Spleen (tissue), 11 donors: ENCODE measurements around the gene CYP4F22. TPM values are rescaled to one million over a fixed set of nuclear protein-coding genes. Genes with fewer than 3 reads are reported as not detected.

Source experiments
- DNase-seq: peaks from one replicate; pipeline ENCODE4 v3.0.0-alpha.2; 2020
- H3K27ac ChIP-seq, 8 donors: fragments of 200-600 bp; sonication (generic) in 7 of 8; 1 replicate in 4 of 8; 2 replicates in 4 of 8; pipeline versions ENCODE4 v1.5.0 to v1.8.0; 2016 to 2021; ENCODE audit warnings: inconsistent platforms in 4 of 8, mild to moderate bottlenecking in 4 of 8, moderate library complexity in 1 of 8
- H3K27me3 ChIP-seq, 7 donors: fragments of 200-600 bp; sonication (generic) in 6 of 7; replicated peaks in 1 of 7; 1 replicate in 4 of 7; 2 replicates in 3 of 7; pipeline versions ENCODE4 v1.5.0 to v1.8.0; 2016 to 2021; ENCODE audit warnings: inconsistent platforms in 3 of 7, mild to moderate bottlenecking in 1 of 7
- H3K36me3 ChIP-seq, 6 donors: fragments of 200-600 bp; sonication (generic) in 5 of 6; 1 replicate in 4 of 6; 2 replicates in 2 of 6; pipeline versions ENCODE4 v1.5.0 to v1.8.0; 2016 to 2021; ENCODE audit warnings: inconsistent platforms in 2 of 6
- H3K4me1 ChIP-seq, 6 donors: fragments of 200-600 bp; sonication (generic) in 5 of 6; 1 replicate in 3 of 6; 2 replicates in 3 of 6; pipeline versions ENCODE4 v1.5.0 to v1.8.0; 2016 to 2021; ENCODE audit warnings: inconsistent platforms in 3 of 6
- H3K4me3 ChIP-seq, 8 donors: fragments of 200-600 bp; sonication (generic) in 7 of 8; 1 replicate in 4 of 8; 2 replicates in 4 of 8; pipeline versions ENCODE4 v1.5.0 to v1.8.0; 2016 to 2021; ENCODE audit warnings: inconsistent platforms in 4 of 8, mild to moderate bottlenecking in 4 of 8, moderate library complexity in 2 of 8
- H3K9me3 ChIP-seq, 8 donors: fragments of 200-600 bp; sonication (generic) in 7 of 8; 1 replicate in 4 of 8; 2 replicates in 4 of 8; pipeline versions ENCODE4 v1.5.0 to v1.8.0; 2016 to 2021; ENCODE audit warnings: inconsistent platforms in 4 of 8
- POLR2A ChIP-seq, 3 donors: fragments of 450-650 bp; IDR thresholded peaks; one replicate each; pipeline ENCODE4 v1.5.1; 2017; ENCODE audit warnings: antibody characterized with exemption in 3 of 3, mild to moderate bottlenecking in 1 of 3
- POLR2AphosphoS5 ChIP-seq, 3 donors: sonication (generic); formaldehyde crosslinking; IDR thresholded peaks; one replicate each; pipeline ENCODE4 v1.5.1; 2017; ENCODE audit warnings: antibody characterized with exemption in 3 of 3
- WGBS, 5 donors: extraction: QIAGEN DNeasy Blood & Tissue Kit in 3 of 5; methylation state at CpG; one replicate each; pipeline versions ENCODE4 v1.1.5 to v1.1.7; 2013 to 2018; 5-methylcytosine and 5-hydroxymethylcytosine counted together
- intact Hi-C: fragments of 100-400 bp; cut with DNase I; formaldehyde crosslinking; loops from one replicate; pipeline ENCODE4 v1.15.0; 2023; ENCODE audit warnings: low total_unique reads
- polyA plus RNA-seq, 3 donors: library from polyadenylated mRNA; stranded (reverse); fragments of 200-250 nt; gene quantifications; one replicate each; pipeline ENCODE4 v1.2.1, GENCODE V29; 2013
- total RNA-seq, 7 donors: library from RNA; depleted of rRNA in 3 of 7; stranded (reverse); fragments of >200 nt in 3 of 7; fragmentation: NEBNext Ultra II Directional in 4 of 7; extraction: Animal tissue kit (Norgen Biotek cat#: 25700) in 4 of 7; gene quantifications; one replicate each; pipeline versions ENCODE4 v1.1.0 to v1.2.1, GENCODE V29; 2016 to 2021
- TF ChIP-seq, protein P1 (sequence below), 11 experiments: fragments of 200-600 bp in 7 of 11; fragments of 450-650 bp in 4 of 11; sonication (generic) in 4 of 11; IDR thresholded peaks in 8 of 11; conservative IDR thresholded peaks in 3 of 11; 1 replicate in 7 of 11; 2 replicates in 4 of 11; pipeline versions ENCODE4 v1.4.0 to v1.8.0; 2016 to 2021; ENCODE audit warnings: antibody characterized with exemption in 11 of 11, inconsistent platforms in 4 of 11, mild to moderate bottlenecking in 1 of 11
- donor health status: healthy with polysubstance abuse.
- donor health status: DM: no; HTN: no; CAD: no; lungs with moderate emphysema.
- donor health status: DM: no; HTN: no; CAD: no.
- donor health status: Bipolar disorder and iron deficiency.
- donor health status: healthy.
- donor health status: DM: no; HTN: no; CAD: no.
- donor health status: DM: yes; HTN: yes; CAD: no.

The CYP4F22 gene
- total and polyA plus RNA-seq, 10 donors = 0.10 to 1.2 (median 0.29) TPM; not detected in 2

DNA sequence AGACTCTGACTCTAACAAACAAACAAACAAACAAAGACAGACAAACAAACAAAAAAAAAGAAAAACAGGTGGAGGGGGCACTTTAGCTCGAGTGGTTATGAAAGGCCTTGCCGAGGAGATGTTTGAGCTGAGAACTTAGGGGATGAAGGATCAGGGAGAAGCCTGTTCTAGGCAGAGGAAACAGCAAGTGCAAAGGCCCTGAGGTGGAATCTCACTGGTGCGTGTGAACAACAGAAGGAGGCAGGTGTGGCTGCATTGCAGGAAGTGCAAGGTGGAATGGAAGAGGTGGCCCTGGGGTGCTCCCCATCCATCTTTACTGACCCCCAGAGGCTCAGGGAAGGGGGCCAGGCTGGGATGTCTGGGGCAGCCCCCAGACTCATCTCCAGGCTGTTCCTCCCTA lies 41.9 kb downstream of the CYP4F22 start:
- Histone ChIP-seq H3K4me1 (peaks cover 0 to 18% (median 11%) of the 10 kb centered on the region in 6 donors), H3K27ac (no peak overlapping the region), H3K36me3 (no peaks in the 10 kb centered on the region), H3K9me3 (no peaks in the 10 kb centered on the region), H3K27me3 (peaks cover 0 to 60% (median 5%) of the 10 kb centered on the region in 7 donors), H3K4me3 (no peak overlapping the region)
- intact Hi-C loops = loop anchor here (5.0 kb wide), 1 partner anchor 288 kb away; no protein-coding TSS in a partner anchor
- DNase-seq = no peak
- TF ChIP-seq, protein P1, sequence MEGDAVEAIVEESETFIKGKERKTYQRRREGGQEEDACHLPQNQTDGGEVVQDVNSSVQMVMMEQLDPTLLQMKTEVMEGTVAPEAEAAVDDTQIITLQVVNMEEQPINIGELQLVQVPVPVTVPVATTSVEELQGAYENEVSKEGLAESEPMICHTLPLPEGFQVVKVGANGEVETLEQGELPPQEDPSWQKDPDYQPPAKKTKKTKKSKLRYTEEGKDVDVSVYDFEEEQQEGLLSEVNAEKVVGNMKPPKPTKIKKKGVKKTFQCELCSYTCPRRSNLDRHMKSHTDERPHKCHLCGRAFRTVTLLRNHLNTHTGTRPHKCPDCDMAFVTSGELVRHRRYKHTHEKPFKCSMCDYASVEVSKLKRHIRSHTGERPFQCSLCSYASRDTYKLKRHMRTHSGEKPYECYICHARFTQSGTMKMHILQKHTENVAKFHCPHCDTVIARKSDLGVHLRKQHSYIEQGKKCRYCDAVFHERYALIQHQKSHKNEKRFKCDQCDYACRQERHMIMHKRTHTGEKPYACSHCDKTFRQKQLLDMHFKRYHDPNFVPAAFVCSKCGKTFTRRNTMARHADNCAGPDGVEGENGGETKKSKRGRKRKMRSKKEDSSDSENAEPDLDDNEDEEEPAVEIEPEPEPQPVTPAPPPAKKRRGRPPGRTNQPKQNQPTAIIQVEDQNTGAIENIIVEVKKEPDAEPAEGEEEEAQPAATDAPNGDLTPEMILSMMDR (IDR thresholded peaks at IDR 0.05 in 8 of 11, conservative IDR thresholded peaks at IDR 0.05 in 3 of 11) = no peak
- TF ChIP-seq POLR2AphosphoS5 (IDR thresholded peaks at IDR 0.05) (no peak), POLR2A (IDR thresholded peaks at IDR 0.05) (no peak)
- WGBS, 5 donors = 80 to 90% (median 84%) methylated on average over 3 of the region's 3 CpGs

DNA sequence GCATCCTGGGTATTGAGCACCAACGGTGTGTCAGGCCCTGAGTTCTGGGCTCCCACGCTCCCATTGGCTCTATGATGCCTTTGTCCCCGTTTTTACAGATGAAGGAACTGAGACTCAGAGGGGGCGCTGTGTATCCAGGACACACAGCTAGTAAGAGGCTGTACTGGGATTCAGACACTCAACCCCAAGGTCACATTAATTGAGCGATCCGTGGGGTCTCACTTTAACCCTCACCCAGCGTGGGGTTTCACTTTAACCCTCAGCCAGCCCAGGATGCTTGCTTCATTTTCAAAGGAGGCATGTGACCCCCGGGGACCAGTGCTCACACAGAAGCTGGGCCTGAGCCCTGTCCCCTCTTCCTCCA lies 42.6 kb downstream of the CYP4F22 start:
- intact Hi-C loops = loop anchor here (5.0 kb wide), 1 partner anchor 289 kb away; no protein-coding TSS in a partner anchor
- no peaks in the 10 kb centered on the region for H3K9me3 ChIP-seq
- no peaks in the 10 kb centered on the region for H3K36me3 ChIP-seq
- H3K27ac ChIP-seq = peak overlapping the region in 6 of 8 donors; percentile 13 to 78 (median 48)
- H3K4me3 ChIP-seq = peak overlapping the region; percentile 11 to 69 (median 34)
- DNase-seq = peak; percentile 49
- TF ChIP-seq, protein P1 (IDR thresholded peaks at IDR 0.05 in 8 of 11, conservative IDR thresholded peaks at IDR 0.05 in 3 of 11) = no peak
- TF ChIP-seq POLR2A (IDR thresholded peaks at IDR 0.05) (no peak), POLR2AphosphoS5 (IDR thresholded peaks at IDR 0.05) (no peak)
- H3K27me3 ChIP-seq = peaks cover 0 to 65% (median 5%) of the 10 kb centered on the region in 7 donors
- peaks cover under 1 to 24% (median 17%) of the 10 kb centered on the region in 6 donors for H3K4me1 ChIP-seq
- WGBS, 5 donors = 4 to 11% (median 7%) methylated on average over 5 to 8 of the region's 8 CpGs

DNA sequence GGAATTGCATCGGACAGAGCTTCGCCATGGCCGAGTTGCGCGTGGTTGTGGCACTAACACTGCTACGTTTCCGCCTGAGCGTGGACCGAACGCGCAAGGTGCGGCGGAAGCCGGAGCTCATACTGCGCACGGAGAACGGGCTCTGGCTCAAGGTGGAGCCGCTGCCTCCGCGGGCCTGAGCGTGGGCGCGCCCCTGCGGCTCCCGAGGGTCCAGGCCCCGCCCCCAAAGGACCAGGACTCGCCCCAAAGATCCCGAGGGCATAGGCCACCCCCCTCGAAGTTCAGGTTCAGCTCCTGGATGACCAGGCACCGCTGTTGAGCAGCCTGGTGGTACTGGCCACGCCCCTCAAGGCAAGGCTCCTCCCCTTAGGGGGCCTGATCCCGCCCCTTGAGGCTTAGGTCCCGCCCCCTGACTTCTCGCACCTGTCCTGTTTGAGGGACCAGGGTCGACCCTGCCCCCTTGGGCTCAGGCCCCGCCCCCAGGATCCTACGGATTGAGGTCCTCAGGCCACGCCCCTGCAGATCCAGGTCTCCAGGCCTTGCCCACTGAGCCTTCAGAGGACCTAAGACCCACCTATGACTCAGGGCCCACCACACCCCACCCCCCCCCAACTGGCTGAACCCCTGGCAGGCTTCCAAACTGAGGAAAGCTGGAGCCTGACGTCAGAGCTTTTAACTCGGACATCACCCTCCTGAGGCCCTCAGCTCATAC lies 43.1 kb downstream of the CYP4F22 start:
- peak overlapping the region; percentile 11 to 69 (median 34) for H3K4me3 ChIP-seq
- TF ChIP-seq POLR2AphosphoS5 (IDR thresholded peaks at IDR 0.05) (peak; percentile 35 to 58 (median 41)), POLR2A (IDR thresholded peaks at IDR 0.05) (no peak)
- TF ChIP-seq, protein P1 (IDR thresholded peaks at IDR 0.05 in 8 of 11, conservative IDR thresholded peaks at IDR 0.05 in 3 of 11) = no peak

DNA sequence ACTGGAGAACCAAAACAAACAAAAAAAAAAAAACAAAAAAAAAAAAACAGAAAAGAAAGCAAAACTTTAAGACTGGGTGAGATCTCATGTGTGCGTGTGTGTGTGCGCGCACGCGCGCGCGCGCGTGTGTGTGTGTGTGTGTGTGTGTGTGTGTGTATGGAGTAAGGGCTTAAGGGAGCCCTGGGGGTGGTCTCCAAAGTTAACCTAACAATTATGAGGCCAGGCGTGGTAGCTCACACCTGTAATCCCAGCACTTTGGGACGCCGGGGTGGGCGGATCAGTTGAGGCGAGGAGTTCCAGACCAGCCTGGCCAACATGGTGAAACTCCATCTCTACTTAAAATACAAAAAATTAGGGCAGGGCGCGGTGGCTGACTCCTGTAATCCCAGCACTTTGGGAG lies 46.7 kb downstream of the CYP4F22 start:
- intact Hi-C loops = loop anchor here (2.0 to 5.0 kb wide), 2 partner anchors 134 to 378 kb away; no protein-coding TSS in a partner anchor
- H3K27me3 ChIP-seq = peaks cover 0 to 58% (median 7%) of the 10 kb centered on the region in 7 donors
- H3K36me3 ChIP-seq = no peaks in the 10 kb centered on the region
- TF ChIP-seq, protein P1 (IDR thresholded peaks at IDR 0.05 in 8 of 11, conservative IDR thresholded peaks at IDR 0.05 in 3 of 11) = no peak
- TF ChIP-seq POLR2A (IDR thresholded peaks at IDR 0.05) (no peak), POLR2AphosphoS5 (IDR thresholded peaks at IDR 0.05) (no peak)
- H3K27ac ChIP-seq = peak overlapping the region in 1 of 8 donors; percentile 75
- peaks cover 6 to 33% (median 25%) of the 10 kb centered on the region in 6 donors for H3K4me1 ChIP-seq
- H3K4me3 ChIP-seq = peak overlapping the region in 1 of 8 donors; percentile 70
- no peaks in the 10 kb centered on the region for H3K9me3 ChIP-seq
- 56 to 71% (median 63%) methylated on average over 17 of the region's 17 CpGs for WGBS, 5 donors
- DNase-seq = peak; percentile 51

More for the DNA sequence above, 43.1 kb downstream of the CYP4F22 start:
- Histone ChIP-seq H3K27ac (peak overlapping the region in 6 of 8 donors; percentile 13 to 78 (median 48)), H3K4me1 (peaks cover 6 to 29% (median 23%) of the 10 kb centered on the region in 6 donors), H3K9me3 (no peaks in the 10 kb centered on the region), H3K36me3 (no peaks in the 10 kb centered on the region), H3K27me3 (peaks cover 0 to 65% (median 5%) of the 10 kb centered on the region in 7 donors)
- intact Hi-C loops = loop anchor here (5.0 kb wide), 1 partner anchor 289 kb away; no protein-coding TSS in a partner anchor
- 6 to 12% (median 8%) methylated on average over 2 to 40 of the region's 40 CpGs for WGBS, 5 donors
- DNase-seq = peak; percentile 85
